Measurements from ENCODE around the gene SPATA20. TPM values are rescaled to one million over a fixed set of nuclear protein-coding genes. Genes with fewer than 3 reads are reported as not detected.
A peak's percentile ranks its signal among the peaks of the same experiment; 100 is the strongest.

The SPATA20 gene
- total RNA-seq, 1 donor from 2014 or later, result 463 TPM

GRCh38 chr17:50538549-50539410 lies 8.2 kb upstream of the SPATA20 start:
- Histone ChIP-seq H3K4me3 (no peak overlapping the region), H3K4me1 (peaks cover 3 to 21% of the 10 kb centered on the region in 2 donors), H3K27me3 (no peaks in the 10 kb centered on the region), H3K36me3 (no peaks in the 10 kb centered on the region), H3K27ac (no peak overlapping the region), H3K9me3 (no peaks in the 10 kb centered on the region)
- no peak for TF ChIP-seq CTCF (IDR thresholded peaks at IDR 0.05)
- DNase-seq (ENCODE audit: low spot score in 2 of 2), result no peak
- intact Hi-C loops (cut with DNase I), result no loop called here

GRCh38 chr17:50539762-50540559 lies 7.0 kb upstream of the SPATA20 start:
- no peak for DNase-seq (ENCODE audit: low spot score in 2 of 2)
- intact Hi-C loops (cut with DNase I), result loop anchor here (2.0 kb wide), 1 partner anchor 57 kb away; no protein-coding TSS in a partner anchor
- no peak for TF ChIP-seq CTCF (IDR thresholded peaks at IDR 0.05)
- Histone ChIP-seq H3K4me1 (peaks cover 3 to 16% of the 10 kb centered on the region in 2 donors), H3K27ac (no peak overlapping the region), H3K9me3 (no peaks in the 10 kb centered on the region), H3K4me3 (no peak overlapping the region), H3K36me3 (no peaks in the 10 kb centered on the region), H3K27me3 (no peaks in the 10 kb centered on the region)

GRCh38 chr17:50540560-50541401 lies 6.2 kb upstream of the SPATA20 start:
- no peak overlapping the region for H3K4me3 ChIP-seq
- no peak overlapping the region for H3K27ac ChIP-seq
- no peaks in the 10 kb centered on the region for H3K9me3 ChIP-seq
- no peaks in the 10 kb centered on the region for H3K36me3 ChIP-seq
- DNase-seq (ENCODE audit: low spot score in 2 of 2), result no peak
- peaks cover 3 to 16% of the 10 kb centered on the region in 2 donors for H3K4me1 ChIP-seq
- TF ChIP-seq CTCF (IDR thresholded peaks at IDR 0.05), result no peak
- H3K27me3 ChIP-seq, result no peaks in the 10 kb centered on the region
- intact Hi-C loops (cut with DNase I), result loop anchor here (2.0 kb wide), 1 partner anchor 58 kb away; no protein-coding TSS in a partner anchor

- Histone ChIP-seq H3K27me3 (no peaks in the 10 kb centered on the region), H3K36me3 (no peaks in the 10 kb centered on the region), H3K4me3 (peak overlapping the region; percentile 64 to 75), H3K9me3 (no peaks in the 10 kb centered on the region), H3K27ac (peak overlapping the region in 1 of 2 donors; percentile 52), H3K4me1 (peaks cover 3 to 16% of the 10 kb centered on the region in 2 donors)
- DNase-seq (ENCODE audit: low spot score in 2 of 2), result no peak
- TF ChIP-seq CTCF (IDR thresholded peaks at IDR 0.05), result no peak
- intact Hi-C loops (cut with DNase I), result loop anchor here (2.0 kb wide), 1 partner anchor 59 kb away; no protein-coding TSS in a partner anchor
Measured at GRCh38 chr17:50541402-50541715, 5.6 kb upstream of the SPATA20 start.
